GM08714 (cell line): ENCODE measurements around the gene UNC5B.
"Not testable (repeated sequence)": the region's sequence is repeated elsewhere in the genome, so short reads cannot be mapped to it uniquely, and the experiment has no call there.

ENCODE experiments used
- H3K4me3 ChIP-seq: fragments of 200-500 bp; sonication (Bioruptor generic); 2 replicates; pipeline ENCODE4 v1.5.1; 2014; ENCODE audit warnings: mild to moderate bottlenecking, low read length, inconsistent platforms
- ZNF274 ChIP-seq: IDR thresholded peaks from 2 replicates; pipeline ENCODE4 v1.6.1; 2012; ENCODE audit warnings: mild to moderate bottlenecking, low read depth, low read length

The UNC5B gene

GRCh38 chr10:71295641-71296040, 83.3 kb downstream of the UNC5B start:
- H3K4me3 ChIP-seq: no peak overlapping the region
- TF ChIP-seq ZNF274: no peak

- TF ChIP-seq ZNF274: no peak
- H3K4me3 ChIP-seq: no peak overlapping the region
These were observed 83.7 kb downstream of the UNC5B start for GRCh38 chr10:71296086-71296485.

- not testable (repeated sequence) for H3K4me3 ChIP-seq
These were observed 84.4 kb downstream of the UNC5B start for GRCh38 chr10:71296811-71297210.

GRCh38 chr10:71297343-71297742, 85.0 kb downstream of the UNC5B start:
- no peak overlapping the region for H3K4me3 ChIP-seq
- TF ChIP-seq ZNF274: no peak

- H3K4me3 ChIP-seq: no peak overlapping the region
- TF ChIP-seq ZNF274: no peak
These were observed 86.9 kb downstream of the UNC5B start for GRCh38 chr10:71299071-71299785.

- TF ChIP-seq ZNF274: no peak
- H3K4me3 ChIP-seq: no peak overlapping the region
These were observed 88.4 kb downstream of the UNC5B start for GRCh38 chr10:71300555-71301370.

GRCh38 chr10:71301371-71301916, 89.1 kb downstream of the UNC5B start:
- no peak for TF ChIP-seq ZNF274

GRCh38 chr10:71302451-71302850, 90.1 kb downstream of the UNC5B start:
- no peak for TF ChIP-seq ZNF274
- H3K4me3 ChIP-seq: no peak overlapping the region

More at GRCh38 chr10:71301371-71301916, 89.1 kb downstream of the UNC5B start:
- no peak overlapping the region for H3K4me3 ChIP-seq

GRCh38 chr10:71302874-71303568, 90.7 kb downstream of the UNC5B start:
- no peak overlapping the region for H3K4me3 ChIP-seq
- no peak for TF ChIP-seq ZNF274

GRCh38 chr10:71303569-71303907, 91.2 kb downstream of the UNC5B start:
- TF ChIP-seq ZNF274: no peak
- no peak overlapping the region for H3K4me3 ChIP-seq

GRCh38 chr10:71304914-71305313, 92.5 kb downstream of the UNC5B start:
- H3K4me3 ChIP-seq: no peak overlapping the region
- no peak for TF ChIP-seq ZNF274

- no peak for TF ChIP-seq ZNF274
- no peak overlapping the region for H3K4me3 ChIP-seq
These were observed 94.6 kb downstream of the UNC5B start for GRCh38 chr10:71306979-71307378.

GRCh38 chr10:71307469-71308085, 95.2 kb downstream of the UNC5B start:
- no peak for TF ChIP-seq ZNF274

GRCh38 chr10:71308244-71308643, 95.9 kb downstream of the UNC5B start:
- no peak for TF ChIP-seq ZNF274
- no peak overlapping the region for H3K4me3 ChIP-seq

More at GRCh38 chr10:71307469-71308085, 95.2 kb downstream of the UNC5B start:
- no peak overlapping the region for H3K4me3 ChIP-seq

- TF ChIP-seq ZNF274: no peak
These were observed 96.6 kb downstream of the UNC5B start for GRCh38 chr10:71308985-71309384.

More at GRCh38 chr10:71308985-71309384, 96.6 kb downstream of the UNC5B start:
- no peak overlapping the region for H3K4me3 ChIP-seq
